Neural crest cell (in vitro differentiated cells): Measurements from ENCODE around the gene S100A7. TPM values are rescaled to one million over a fixed set of nuclear protein-coding genes. Genes with fewer than 3 reads are reported as not detected.

Experiments used
- DNase-seq: peaks from one replicate; pipeline ENCODE4 v3.0.0; 2021; ENCODE audit warnings: low read depth, mixed read lengths, low spot score
- H3K27ac Mint-ChIP-seq: one replicate; pipeline ENCODE4 v1.8.0; 2021; ENCODE audit warnings: mild to moderate bottlenecking, mixed read lengths; ENCODE audit not compliant: unreplicated experiment
- H3K27me3 Mint-ChIP-seq: 2 replicates; pipeline ENCODE4 v1.8.0; 2021; ENCODE audit warnings: low read depth, mild to moderate bottlenecking, mixed read lengths
- H3K36me3 Mint-ChIP-seq: 2 replicates; pipeline ENCODE4 v1.8.0; 2021; ENCODE audit warnings: low read depth, mild to moderate bottlenecking, mixed read lengths
- H3K4me1 Mint-ChIP-seq: 2 replicates; pipeline ENCODE4 v1.8.0; 2021; ENCODE audit warnings: mixed read lengths
- H3K4me3 Mint-ChIP-seq: one replicate; pipeline ENCODE4 v1.8.0; 2021; ENCODE audit warnings: mild to moderate bottlenecking, mixed read lengths
- H3K9me3 Mint-ChIP-seq: 2 replicates; pipeline ENCODE4 v1.8.0; 2021; ENCODE audit warnings: mixed read lengths
- CTCF ChIP-seq: fragments of 200-600 bp; sonication (generic); conservative IDR thresholded peaks from 2 replicates; pipeline ENCODE4 v1.5.0; 2021; ENCODE audit warnings: antibody characterized with exemption, mild to moderate bottlenecking
- total RNA-seq: library from RNA; stranded (reverse); gene quantifications from 2 replicates; pipeline ENCODE4 v1.2.1, GENCODE V29; 2021

The S100A7 gene
- total RNA-seq, 1 donor from 2014 or later = not detected

DNA sequence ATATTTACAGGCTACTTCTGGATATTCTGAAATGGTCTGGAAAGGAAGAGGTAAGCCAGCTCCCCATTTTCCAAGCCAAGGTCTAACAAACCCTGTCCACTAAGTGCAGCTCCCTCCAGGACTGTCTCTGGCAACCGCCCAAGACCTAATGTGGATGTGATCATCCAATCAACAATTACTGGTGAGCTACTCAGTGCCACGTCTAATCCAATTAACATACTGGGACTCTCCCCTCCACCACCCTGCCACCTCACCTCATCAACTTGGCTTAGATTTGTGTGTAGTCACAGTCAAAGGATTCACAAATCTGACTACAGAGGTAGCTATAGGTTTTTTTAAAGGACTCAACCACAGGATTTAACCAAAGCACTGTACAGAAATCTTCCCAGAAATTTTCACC lies 25.4 kb upstream of the S100A7 start:
- no peaks in the 10 kb centered on the region for H3K4me1 Mint-ChIP-seq
- peaks cover 58% of the 10 kb centered on the region for H3K27me3 Mint-ChIP-seq
- TF ChIP-seq CTCF = no peak
- H3K27ac Mint-ChIP-seq = no peak overlapping the region
- DNase-seq = no peak
- no peak overlapping the region for H3K4me3 Mint-ChIP-seq
- H3K9me3 Mint-ChIP-seq = no peaks in the 10 kb centered on the region
- no peaks in the 10 kb centered on the region for H3K36me3 Mint-ChIP-seq

GRCh38 chr1:153483776-153484175 lies 23.3 kb upstream of the S100A7 start:
- Mint-ChIP-seq H3K4me3 (no peak overlapping the region), H3K4me1 (no peaks in the 10 kb centered on the region), H3K36me3 (no peaks in the 10 kb centered on the region), H3K27ac (no peak overlapping the region), H3K27me3 (peaks cover 74% of the 10 kb centered on the region), H3K9me3 (no peaks in the 10 kb centered on the region)
- DNase-seq = no peak
- TF ChIP-seq CTCF = no peak

GRCh38 chr1:153481124-153481523 lies 20.7 kb upstream of the S100A7 start:
- H3K4me3 Mint-ChIP-seq = no peak overlapping the region
- H3K9me3 Mint-ChIP-seq = no peaks in the 10 kb centered on the region
- H3K4me1 Mint-ChIP-seq = no peaks in the 10 kb centered on the region
- H3K27me3 Mint-ChIP-seq = peaks cover 73% of the 10 kb centered on the region
- DNase-seq = no peak
- TF ChIP-seq CTCF = no peak
- H3K27ac Mint-ChIP-seq = no peak overlapping the region
- H3K36me3 Mint-ChIP-seq = no peaks in the 10 kb centered on the region

GRCh38 chr1:153478692-153479618 lies 18.5 kb upstream of the S100A7 start:
- Mint-ChIP-seq H3K27me3 (peaks cover 61% of the 10 kb centered on the region), H3K36me3 (no peaks in the 10 kb centered on the region), H3K27ac (no peak overlapping the region), H3K4me3 (no peak overlapping the region), H3K9me3 (no peaks in the 10 kb centered on the region), H3K4me1 (no peaks in the 10 kb centered on the region)
- DNase-seq = no peak
- TF ChIP-seq CTCF = no peak

DNA sequence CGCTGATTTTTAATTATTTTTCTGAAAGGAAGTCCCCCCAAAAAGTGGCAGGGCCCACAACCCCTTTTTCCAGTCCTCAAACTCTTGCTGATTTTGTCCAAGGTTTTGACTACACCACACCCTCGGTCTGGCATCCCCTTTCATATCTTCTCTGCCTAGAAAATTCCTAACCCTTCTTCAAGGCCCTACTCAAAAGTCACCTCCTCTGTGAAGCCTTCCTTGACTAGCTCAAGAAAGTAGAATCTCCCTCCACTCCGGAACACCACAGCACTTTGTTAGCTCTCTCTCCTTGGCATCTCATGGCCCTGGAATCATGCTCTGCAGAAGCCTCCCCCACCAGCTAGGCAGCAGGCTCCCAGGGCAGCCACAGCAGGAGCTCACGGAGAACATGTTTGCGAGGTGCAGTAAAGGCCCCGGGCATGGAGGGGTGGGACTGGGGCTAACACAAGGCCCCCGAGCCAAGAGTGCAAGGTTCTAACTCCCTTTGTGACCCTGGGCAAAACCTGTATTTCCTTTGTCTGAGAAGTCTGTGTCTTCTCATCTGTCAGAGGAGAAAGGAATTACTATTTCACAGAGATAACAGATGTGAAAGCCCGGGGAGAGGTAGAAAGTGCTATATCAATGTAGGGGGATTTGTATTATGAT lies 17.7 kb upstream of the S100A7 start:
- Mint-ChIP-seq H3K27me3 (peaks cover 56% of the 10 kb centered on the region), H3K4me1 (no peaks in the 10 kb centered on the region), H3K27ac (no peak overlapping the region), H3K36me3 (no peaks in the 10 kb centered on the region), H3K9me3 (no peaks in the 10 kb centered on the region), H3K4me3 (no peak overlapping the region)
- DNase-seq = no peak
- TF ChIP-seq CTCF = no peak
